Cardiac septum (tissue), 1 donor: ENCODE data around the gene RECQL. TPM values are rescaled to one million over a fixed set of nuclear protein-coding genes. Genes with fewer than 3 reads are reported as not detected.
"Not testable (repeated sequence)": the region's sequence is repeated elsewhere in the genome, so short reads cannot be mapped to it uniquely, and the experiment has no call there.

Experiments used
- DNase-seq: peaks from one replicate; pipeline ENCODE4 v3.0.0-alpha.2; 2020; ENCODE audit warnings: low spot score
- intact Hi-C: fragments of 100-400 bp; cut with DNase I; formaldehyde crosslinking; loops from one replicate; pipeline ENCODE4 v1.14.0; 2022
- total RNA-seq: library from RNA; stranded (reverse); fragmentation: NEBNext Ultra II Directional; extraction: Animal tissue kit (Norgen Biotek cat#: 25700); gene quantifications from one replicate; pipeline ENCODE4 v1.2.1, GENCODE V29; 2021
- donor health status: DM: no; HTN: no; CAD: no.

RECQL gene
- total RNA-seq, 1 donor from 2014 or later: 22.3 TPM

- DNase-seq: no peak
- intact Hi-C loops: no loop called here
These were observed 8.3 kb upstream of the RECQL start for GRCh38 chr12:21509768-21510167.

GRCh38 chr12:21507849-21508248 lies 6.4 kb upstream of the RECQL start:
- no peak for DNase-seq
- intact Hi-C loops: no loop called here

GRCh38 chr12:21505888-21506287 lies 4.5 kb upstream of the RECQL start:
- intact Hi-C loops: no loop called here
- no peak for DNase-seq

GRCh38 chr12:21502872-21503271 lies 1.4 kb upstream of the RECQL start:
- intact Hi-C loops: loop anchor here (5.0 kb wide), 2 partner anchors 66 to 154 kb away; partner anchors contain the start of genes LDHB and PYROXD1

GRCh38 chr12:21502164-21502496 lies 695 bp upstream of the RECQL start:
- intact Hi-C loops: loop anchor here (5.0 kb wide), 2 partner anchors 65 to 155 kb away; partner anchors contain the start of genes LDHB and PYROXD1
- no peak for DNase-seq

More at GRCh38 chr12:21502872-21503271, 1.4 kb upstream of the RECQL start:
- DNase-seq: no peak

GRCh38 chr12:21500786-21501257 lies 613 bp downstream of the RECQL start:
- no peak for DNase-seq
- intact Hi-C loops: loop anchor here (5.0 kb wide), 2 partner anchors 64 to 156 kb away; partner anchors contain the start of genes LDHB and PYROXD1

- intact Hi-C loops: loop anchor here (5.0 kb wide), 2 partner anchors 62 to 158 kb away; partner anchors contain the start of genes LDHB and PYROXD1
- no peak for DNase-seq
These were observed 1.7 kb downstream of the RECQL start for GRCh38 chr12:21499765-21500164.

GRCh38 chr12:21485998-21486397 lies 15.4 kb downstream of the RECQL start:
- intact Hi-C loops: no loop called here
- no peak for DNase-seq

GRCh38 chr12:21483531-21483930 lies 17.9 kb downstream of the RECQL start:
- DNase-seq: no peak
- intact Hi-C loops: no loop called here

GRCh38 chr12:21478756-21479455 lies 22.5 kb downstream of the RECQL start:
- no peak for DNase-seq
- intact Hi-C loops: no loop called here

- no peak for DNase-seq
- intact Hi-C loops: no loop called here
These were observed 24.5 kb downstream of the RECQL start for GRCh38 chr12:21476949-21477348.

GRCh38 chr12:21475552-21475951 lies 25.9 kb downstream of the RECQL start:
- no peak for DNase-seq
- intact Hi-C loops: no loop called here

GRCh38 chr12:21472197-21472823 lies 29.1 kb downstream of the RECQL start:
- intact Hi-C loops: no loop called here
- no peak for DNase-seq

GRCh38 chr12:21471294-21471693 lies 30.1 kb downstream of the RECQL start:
- intact Hi-C loops: no loop called here
- no peak for DNase-seq

GRCh38 chr12:21467334-21467733 lies 34.1 kb downstream of the RECQL start:
- intact Hi-C loops, DNase-seq: not testable (repeated sequence)

GRCh38 chr12:21459474-21459873 lies 42.0 kb downstream of the RECQL start:
- intact Hi-C loops: no loop called here
- no peak for DNase-seq

GRCh38 chr12:21456291-21456780 lies 45.1 kb downstream of the RECQL start:
- DNase-seq: no peak
- intact Hi-C loops: no loop called here

GRCh38 chr12:21453312-21453852 lies 48.1 kb downstream of the RECQL start:
- intact Hi-C loops: no loop called here
- no peak for DNase-seq

GRCh38 chr12:21451529-21451928 lies 49.9 kb downstream of the RECQL start:
- DNase-seq: no peak
- intact Hi-C loops: no loop called here
